B cell (primary cell): ENCODE measurements around the gene GTF3A.

ENCODE experiments used
- CTCF ChIP-seq: fragments of 200-600 bp; IDR thresholded peaks from one replicate; pipeline ENCODE4 v1.8.0; 2022; ENCODE audit warnings: antibody characterized with exemption, mild to moderate bottlenecking
- EZH2 ChIP-seq: IDR thresholded peaks from 2 replicates; pipeline ENCODE4 v1.6.1; 2012; ENCODE audit warnings: borderline replicate concordance, low read depth, mild to moderate bottlenecking, moderate library complexity, low read length; ENCODE audit not compliant: insufficient read depth, poor library complexity, severe bottlenecking

DNA sequence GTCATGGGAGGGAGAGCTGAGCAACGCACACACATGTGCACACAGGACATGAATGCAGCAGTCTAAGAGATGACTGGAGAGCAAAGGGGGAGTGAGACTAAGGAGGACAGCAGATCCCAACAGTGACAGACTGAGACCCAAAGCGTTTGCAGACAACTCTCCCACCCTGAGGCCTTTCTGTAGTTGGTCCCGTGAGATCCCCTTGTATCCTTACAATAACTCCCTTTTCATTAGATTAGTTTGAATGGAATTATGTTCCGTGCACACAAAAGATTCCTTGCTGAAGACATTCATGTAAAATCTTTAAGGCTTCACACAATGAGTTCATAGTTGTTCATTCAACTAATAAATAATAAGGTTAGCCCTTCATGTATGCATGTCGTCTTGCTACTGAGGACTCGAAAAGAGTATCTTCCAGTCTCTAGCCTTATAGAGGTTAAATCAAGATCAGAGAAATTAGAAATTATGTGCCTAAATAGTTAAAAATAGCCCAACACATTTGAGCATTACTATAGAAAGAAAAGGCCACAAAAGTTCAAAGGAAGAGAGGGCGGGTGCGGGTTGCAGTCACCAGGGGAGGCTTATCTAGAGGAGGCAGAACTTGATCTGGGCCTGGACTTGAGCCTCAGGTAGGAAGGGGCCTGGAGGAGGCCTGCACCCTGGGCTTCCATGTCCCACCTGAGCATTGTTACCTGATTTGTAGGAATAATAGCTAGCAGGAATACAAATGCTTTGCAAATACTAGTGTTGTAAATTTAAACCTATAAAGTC is 3.1 kb upstream of the GTF3A start:
- TF ChIP-seq CTCF (no peak), EZH2 (no peak)
